Measurements from ENCODE around the gene CHST13.

Gene CHST13

GRCh38 chr3:126498929-126499328 is 25.0 kb upstream of the CHST13 start:
- TF ChIP-seq, protein P1, sequence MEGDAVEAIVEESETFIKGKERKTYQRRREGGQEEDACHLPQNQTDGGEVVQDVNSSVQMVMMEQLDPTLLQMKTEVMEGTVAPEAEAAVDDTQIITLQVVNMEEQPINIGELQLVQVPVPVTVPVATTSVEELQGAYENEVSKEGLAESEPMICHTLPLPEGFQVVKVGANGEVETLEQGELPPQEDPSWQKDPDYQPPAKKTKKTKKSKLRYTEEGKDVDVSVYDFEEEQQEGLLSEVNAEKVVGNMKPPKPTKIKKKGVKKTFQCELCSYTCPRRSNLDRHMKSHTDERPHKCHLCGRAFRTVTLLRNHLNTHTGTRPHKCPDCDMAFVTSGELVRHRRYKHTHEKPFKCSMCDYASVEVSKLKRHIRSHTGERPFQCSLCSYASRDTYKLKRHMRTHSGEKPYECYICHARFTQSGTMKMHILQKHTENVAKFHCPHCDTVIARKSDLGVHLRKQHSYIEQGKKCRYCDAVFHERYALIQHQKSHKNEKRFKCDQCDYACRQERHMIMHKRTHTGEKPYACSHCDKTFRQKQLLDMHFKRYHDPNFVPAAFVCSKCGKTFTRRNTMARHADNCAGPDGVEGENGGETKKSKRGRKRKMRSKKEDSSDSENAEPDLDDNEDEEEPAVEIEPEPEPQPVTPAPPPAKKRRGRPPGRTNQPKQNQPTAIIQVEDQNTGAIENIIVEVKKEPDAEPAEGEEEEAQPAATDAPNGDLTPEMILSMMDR (IDR thresholded peaks at IDR 0.05; ENCODE audit: borderline replicate concordance, insufficient read depth, low read depth, low read length) = no peak
- no peak overlapping the region for H3K4me3 ChIP-seq (ENCODE audit: low read depth, low read length)

DNA sequence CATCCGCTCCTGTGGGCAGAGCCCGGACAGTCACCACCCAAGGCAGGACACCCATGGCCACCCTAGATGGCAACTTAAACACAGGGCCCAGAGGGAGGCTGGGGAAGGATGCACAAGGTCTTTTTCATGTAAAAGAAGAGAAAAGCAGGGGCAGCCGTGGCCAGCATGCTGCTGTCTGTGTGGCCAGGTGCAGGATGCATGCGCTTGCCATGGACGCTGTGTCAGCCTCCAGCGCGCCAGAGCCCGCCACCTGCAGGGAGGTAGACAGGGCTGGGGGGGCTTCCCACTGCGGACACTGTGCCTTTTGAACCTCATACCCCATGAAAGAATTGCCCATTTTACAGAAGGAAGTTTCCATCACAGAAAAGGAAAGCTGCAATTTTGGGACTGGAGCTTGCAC is 24.6 kb upstream of the CHST13 start:
- TF ChIP-seq, protein P1 (IDR thresholded peaks at IDR 0.05; ENCODE audit: borderline replicate concordance, insufficient read depth, low read depth, low read length) = no peak
- no peak overlapping the region for H3K4me3 ChIP-seq (ENCODE audit: low read depth, low read length)

DNA sequence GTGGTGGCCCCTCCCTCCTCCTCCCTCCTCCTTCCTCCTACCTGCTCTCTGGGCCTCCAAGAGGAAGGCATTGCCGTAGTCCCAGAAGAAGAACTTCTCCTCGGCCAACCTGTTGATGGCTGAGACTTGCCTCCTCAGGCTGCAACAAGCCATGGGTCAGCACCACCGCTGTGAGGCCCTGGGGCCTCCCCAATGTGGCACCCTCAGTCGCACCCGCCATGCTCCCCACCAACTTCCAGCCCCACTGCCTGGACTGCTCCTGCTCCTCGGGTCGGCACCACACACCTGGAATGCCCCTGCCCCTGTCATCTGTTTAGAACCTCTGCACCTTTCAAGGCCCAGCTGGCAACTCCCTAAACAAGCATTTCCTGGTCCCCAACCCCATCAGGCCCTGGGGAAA is 23.9 kb upstream of the CHST13 start:
- H3K4me3 ChIP-seq (ENCODE audit: low read depth, low read length) = no peak overlapping the region
- TF ChIP-seq, protein P1 (IDR thresholded peaks at IDR 0.05; ENCODE audit: borderline replicate concordance, insufficient read depth, low read depth, low read length) = no peak

GRCh38 chr3:126501054-126501453 is 22.9 kb upstream of the CHST13 start:
- TF ChIP-seq, protein P1 (IDR thresholded peaks at IDR 0.05; ENCODE audit: borderline replicate concordance, insufficient read depth, low read depth, low read length) = no peak
- no peak overlapping the region for H3K4me3 ChIP-seq (ENCODE audit: low read depth, low read length)

DNA sequence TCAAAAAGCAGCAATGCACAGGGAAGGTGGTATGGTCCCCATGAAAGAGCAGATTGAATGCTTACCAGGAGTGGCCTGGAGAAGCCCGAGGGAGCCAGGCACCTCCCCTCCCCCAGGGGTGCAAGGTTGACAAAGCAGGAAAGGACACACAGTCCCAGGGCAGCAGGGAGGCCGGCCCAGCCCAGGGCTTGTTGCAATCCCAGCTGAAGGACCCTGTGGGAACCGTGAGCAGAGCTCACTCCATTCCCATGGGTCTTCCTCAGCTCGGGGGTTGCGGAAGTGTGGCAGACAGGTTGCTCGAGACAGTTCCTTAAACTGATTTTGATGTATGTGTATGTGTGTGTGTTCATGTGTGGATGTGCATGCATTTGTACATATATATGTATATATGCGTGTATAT is 22.2 kb upstream of the CHST13 start:
- TF ChIP-seq, protein P1 (IDR thresholded peaks at IDR 0.05; ENCODE audit: borderline replicate concordance, insufficient read depth, low read depth, low read length) = no peak
- H3K4me3 ChIP-seq (ENCODE audit: low read depth, low read length) = no peak overlapping the region

- TF ChIP-seq, protein P1 (IDR thresholded peaks at IDR 0.05; ENCODE audit: borderline replicate concordance, insufficient read depth, low read depth, low read length) = no peak
- no peak overlapping the region for H3K4me3 ChIP-seq (ENCODE audit: low read depth, low read length)
These were observed 21.3 kb upstream of the CHST13 start for GRCh38 chr3:126502656-126503055.

DNA sequence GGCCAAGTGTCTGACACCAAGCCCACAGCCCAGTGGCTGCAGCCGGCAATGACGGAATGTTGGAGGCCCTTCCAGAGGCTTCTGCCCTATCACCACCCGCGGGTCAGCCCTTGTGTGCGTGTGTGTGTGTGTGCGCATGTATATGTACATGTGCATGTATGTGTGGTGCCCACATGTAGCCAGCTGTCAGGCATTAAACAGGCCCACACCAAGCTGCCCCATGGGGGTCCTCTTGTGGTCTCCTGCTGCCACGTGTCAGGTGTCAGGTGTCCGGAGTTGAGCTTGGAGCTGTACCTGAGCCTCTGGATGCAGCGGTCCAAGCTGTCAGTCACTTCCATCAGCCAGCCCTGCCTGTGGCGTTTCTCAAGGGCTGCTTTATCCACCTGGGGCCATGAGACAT is 20.3 kb upstream of the CHST13 start:
- no peak overlapping the region for H3K4me3 ChIP-seq (ENCODE audit: low read depth, low read length)
- TF ChIP-seq, protein P1 (IDR thresholded peaks at IDR 0.05; ENCODE audit: borderline replicate concordance, insufficient read depth, low read depth, low read length) = no peak
